Measurements from ENCODE around the gene ITGAD. TPM values are rescaled to one million over a fixed set of nuclear protein-coding genes. Genes with fewer than 3 reads are reported as not detected.

ITGAD gene
- total and polyA plus RNA-seq, 2 of the 8 experiments (the other 6 are each of a cell fraction or from before 2014, with no cell fraction given), result 0.06 TPM; not detected in 1

- H3K36me3 ChIP-seq (ENCODE audit: control insufficient read depth in 2 of 4, insufficient read depth in 4 of 4, low read length in 3 of 4), result no peaks in the 10 kb centered on the region
- no peak overlapping the region for H3K56ac ChIP-seq (replicated peaks; ENCODE audit: insufficient read length, low read depth, low read length)
- no peak overlapping the region for H2BK120ac ChIP-seq (replicated peaks; ENCODE audit: low read depth, low read length)
- no peak overlapping the region for H3K4me3 ChIP-seq (ENCODE audit: extremely low read depth in 1 of 4, insufficient read depth in 2 of 4, low read depth in 3 of 4, low read length in 4 of 4)
- H3K9me3 ChIP-seq (ENCODE audit: insufficient read depth in 2 of 2, low read depth in 1 of 2, low read length in 1 of 2), result no peaks in the 10 kb centered on the region
- H3K23me2 ChIP-seq (ENCODE audit: low read depth, low read length), result no peaks in the 10 kb centered on the region
- no peak overlapping the region for H3K18ac ChIP-seq (ENCODE audit: extremely low read depth, low read length)
- TF ChIP-seq TAF1 (IDR thresholded peaks at IDR 0.05; ENCODE audit: low read depth, low read length), result no peak
- TF ChIP-seq BRCA1 (IDR thresholded peaks at IDR 0.05; ENCODE audit: low read depth, low read length), result no peak
- TF ChIP-seq JUN (IDR thresholded peaks at IDR 0.05; ENCODE audit: low read depth, low read length), result no peak
- TF ChIP-seq TEAD4 (IDR thresholded peaks at IDR 0.05; ENCODE audit: low read depth, low read length), result no peak
- TF ChIP-seq GTF2F1 (IDR thresholded peaks at IDR 0.05; ENCODE audit: borderline replicate concordance, low read depth, low read length), result no peak
- no peak for TF ChIP-seq EP300 (IDR thresholded peaks at IDR 0.05; ENCODE audit: borderline replicate concordance in 1 of 2, low read depth in 2 of 2, low read length in 2 of 2)
- no peak for TF ChIP-seq SP1 (IDR thresholded peaks at IDR 0.05; ENCODE audit: low read depth, low read length)
- no peak overlapping the region for H3K4ac ChIP-seq (replicated peaks; ENCODE audit: insufficient read length, low read depth, low read length)
- no peak overlapping the region for H2BK20ac ChIP-seq (ENCODE audit: low read length)
- ChIA-PET CTCF (ENCODE audit: partially characterized antibody) (interaction anchor here (0.6 to 2.1 kb wide), 2 partner anchors 19 to 112 kb away, joined by 4 to 5 read pairs; no protein-coding TSS in a partner anchor), POLR2A (ENCODE audit: partially characterized antibody) (no interaction called here)
- H2BK5ac ChIP-seq (ENCODE audit: low read depth, low read length), result no peak overlapping the region
- no peak overlapping the region for H2AFZ ChIP-seq (ENCODE audit: low read length)
- no peak overlapping the region for H4K91ac ChIP-seq (replicated peaks; ENCODE audit: insufficient read length, low read length)
- no peak overlapping the region for H4K5ac ChIP-seq (ENCODE audit: insufficient read length, low read depth, low read length)
- H3K27ac ChIP-seq (ENCODE audit: low read depth, low read length), result no peak overlapping the region
- no peak overlapping the region for H2BK12ac ChIP-seq (ENCODE audit: low read depth, low read length)
- no peak overlapping the region for H3K14ac ChIP-seq (ENCODE audit: insufficient read length)
- WGBS, 2 experiments (ENCODE audit: extremely low coverage in 1 of 2, insufficient coverage in 1 of 2, insufficient read length in 1 of 2, insufficient replicate concordance in 2 of 2, low coverage in 1 of 2, low lambda C conversion rate in 2 of 2, missing lambda C conversion rate in 1 of 2), result 85% methylated on average over 5 of the region's 6 CpGs; no CpG with 5 or more reads in 1 of the 2 experiments
- no peak for DNase-seq (ENCODE audit: low read depth in 1 of 2, low spot score in 2 of 2)
- no peak overlapping the region for H4K8ac ChIP-seq (ENCODE audit: extremely low read depth, insufficient read depth, low read length)
- no peak for FAIRE-seq
- H3K79me1 ChIP-seq (ENCODE audit: low read depth, low read length), result no peaks in the 10 kb centered on the region
- no peak overlapping the region for H2BK15ac ChIP-seq (ENCODE audit: low read length)
- no peaks in the 10 kb centered on the region; a peak in 1 of 7 replicates for H3K27me3 ChIP-seq (replicated peaks in 1 of 4; ENCODE audit: control insufficient read depth in 3 of 4, extremely low read depth in 1 of 4, insufficient read depth in 3 of 4, low read length in 3 of 4)
- no peak overlapping the region for H3K9ac ChIP-seq (replicated peaks in 1 of 4; ENCODE audit: extremely low read depth in 1 of 4, low read depth in 3 of 4, low read length in 3 of 4)
- no peaks in the 10 kb centered on the region for H3K4me1 ChIP-seq (replicated peaks in 1 of 4; ENCODE audit: control insufficient read depth in 3 of 4, insufficient read depth in 4 of 4, low read length in 3 of 4)
- H3K79me2 ChIP-seq (ENCODE audit: control insufficient read depth in 1 of 2, insufficient read depth in 2 of 2, low read length in 2 of 2), result no peaks in the 10 kb centered on the region
- no peaks in the 10 kb centered on the region for H4K20me1 ChIP-seq (replicated peaks in 1 of 2; ENCODE audit: control insufficient read depth in 1 of 2, insufficient read depth in 2 of 2, low read length in 2 of 2)
- H2AK5ac ChIP-seq (ENCODE audit: low read depth, low read length), result no peak overlapping the region
- no peak overlapping the region for H3K23ac ChIP-seq (ENCODE audit: insufficient read length)
- H3K4me2 ChIP-seq (ENCODE audit: insufficient read depth in 1 of 2, low read depth in 2 of 2, low read length in 2 of 2), result no peak overlapping the region
Measured at GRCh38 chr16:31364421-31364820, 28.7 kb upstream of the ITGAD start.

Measured in H1 (cell line).